PC-9 (cell line): ENCODE results near the gene TMEM14A. TPM values are rescaled to one million over a fixed set of nuclear protein-coding genes. Genes with fewer than 3 reads are reported as not detected.

ENCODE experiments used
- BruUV-seq: library from RNA; stranded (reverse); fragments of 400-500 nt; replicated peaks from 2 replicates; lab custom pipeline; 2021; lab: Mats Ljungman, UMichigan
- CTCF ChIA-PET: fragments of 300-600 bp; sonication (Branson Sonifier 250); formaldehyde crosslinking; loops from one replicate; lab custom pipeline; 2022; ENCODE audit warnings: antibody characterized with exemption; lab: Charles Lee
- POLR2A ChIA-PET: fragments of 300-600 bp; sonication (Branson Sonifier 250); formaldehyde crosslinking; loops from one replicate; lab custom pipeline; 2022; ENCODE audit warnings: antibody characterized with exemption; ENCODE audit not compliant: unreplicated experiment; lab: Charles Lee
- DNase-seq, 2 experiments: peaks; one replicate each; pipeline versions ENCODE4 v3.0.0 to v3.0.0-alpha.2; 2015 to 2022; ENCODE audit warnings: mixed read lengths in 1 of 2
- H2AFZ ChIP-seq: fragments of 200-600 bp; sonication (generic); 2 replicates; pipeline ENCODE4 v1.8.1; 2017; ENCODE audit warnings: antibody characterized with exemption
- H3F3A ChIP-seq: fragments of 200-600 bp; sonication (generic); 2 replicates; pipeline ENCODE4 v1.8.1; 2017; ENCODE audit warnings: antibody characterized with exemption, mild to moderate bottlenecking, low read depth; ENCODE audit not compliant: insufficient read depth
- H3K27ac ChIP-seq: fragments of 200-600 bp; sonication (generic); 2 replicates; pipeline ENCODE4 v1.6.1; 2016; ENCODE audit warnings: mixed run types
- H3K27me3 ChIP-seq: fragments of 200-600 bp; sonication (generic); 2 replicates; pipeline ENCODE4 v1.6.1; 2016; ENCODE audit warnings: low read depth, mixed run types; ENCODE audit not compliant: insufficient read depth
- H3K36me3 ChIP-seq: fragments of 200-600 bp; sonication (generic); 2 replicates; pipeline ENCODE4 v1.6.1; 2016; ENCODE audit warnings: low read depth, mixed run types
- H3K4me1 ChIP-seq: fragments of 200-600 bp; sonication (generic); replicated peaks from 2 replicates; pipeline ENCODE4 v1.6.1; 2016; ENCODE audit warnings: mixed run types; ENCODE audit not compliant: insufficient read depth
- H3K4me2 ChIP-seq: fragments of 200-600 bp; sonication (generic); 2 replicates; pipeline ENCODE4 v1.6.1; 2017; ENCODE audit warnings: mixed run types
- H3K4me3 ChIP-seq: fragments of 200-600 bp; sonication (generic); 2 replicates; pipeline ENCODE4 v1.6.1; 2016; ENCODE audit warnings: mixed run types
- H3K79me2 ChIP-seq: fragments of 200-600 bp; sonication (generic); 2 replicates; pipeline ENCODE4 v1.6.1; 2017; ENCODE audit warnings: low read depth, mixed run types
- H3K9me2 ChIP-seq: fragments of 200-600 bp; sonication (generic); 2 replicates; pipeline ENCODE4 v1.8.1; 2017; ENCODE audit warnings: mild to moderate bottlenecking; ENCODE audit not compliant: insufficient read depth
- H3K9me3 ChIP-seq: fragments of 200-600 bp; sonication (generic); 2 replicates; pipeline ENCODE4 v1.8.1; 2016; ENCODE audit warnings: low read depth; ENCODE audit not compliant: insufficient read depth
- H4K20me1 ChIP-seq: fragments of 200-600 bp; sonication (generic); 2 replicates; pipeline ENCODE4 v1.8.1; 2017; ENCODE audit not compliant: insufficient read depth
- CTCF ChIP-seq: fragments of 200-600 bp; sonication (generic); conservative IDR thresholded peaks from 2 replicates; pipeline ENCODE4 v1.6.1; 2017; ENCODE audit warnings: mixed run types, antibody characterized with exemption, mild to moderate bottlenecking, moderate library complexity
- EZH2 ChIP-seq: fragments of 200-600 bp; sonication (generic); IDR thresholded peaks from 2 replicates; pipeline ENCODE4 v1.8.0; 2017; ENCODE audit warnings: antibody characterized with exemption, low read depth
- intact Hi-C: fragments of 100-400 bp; cut with micrococcal nuclease; formaldehyde crosslinking; loops from one replicate; pipeline ENCODE4 v1.10.0; 2022; ENCODE audit not compliant: unreplicated experiment
- total RNA-seq: library from RNA; stranded (reverse); gene quantifications from 2 replicates; pipeline ENCODE4 v1.2.3, GENCODE V29; 2021

TMEM14A gene
- total RNA-seq, 1 experiment from 2014 or later, result 75.2 TPM

DNA sequence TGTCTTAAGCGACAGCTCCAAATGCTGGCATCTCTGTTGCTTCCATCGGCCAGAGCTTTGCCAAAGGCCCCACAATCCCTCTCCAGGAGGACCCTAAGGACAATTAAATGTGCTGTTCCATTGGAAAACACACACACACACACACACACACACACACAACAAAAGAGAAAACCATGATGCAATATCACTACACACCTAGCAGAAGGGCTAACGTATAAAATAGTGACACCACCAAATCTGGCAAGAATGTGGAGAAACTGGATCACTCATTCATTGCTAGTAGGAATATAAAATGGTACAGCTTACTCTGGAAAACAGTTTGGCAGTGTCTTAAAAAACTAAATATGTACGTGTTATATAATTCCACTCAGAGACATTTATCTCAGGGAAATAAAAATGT, 13.0 kb upstream of the TMEM14A start:
- Histone ChIP-seq H3K4me3 (no peak overlapping the region), H3K27me3 (no peaks in the 10 kb centered on the region), H3K79me2 (no peaks in the 10 kb centered on the region), H3F3A (0 out of 2 replicates have a peak, but pooled peaks cover 6% of the 10 kb centered on the region), H3K9me3 (no peaks in the 10 kb centered on the region), H3K36me3 (no peaks in the 10 kb centered on the region), H2AFZ (no peak overlapping the region), H3K4me1 (no peaks in the 10 kb centered on the region), H3K4me2 (no peak overlapping the region), H4K20me1 (no peaks in the 10 kb centered on the region), H3K9me2 (no peaks in the 10 kb centered on the region), H3K27ac (no peak overlapping the region)
- POLR2A ChIA-PET, result no interaction called here
- BruUV-seq, result no TSS peak
- no peak for DNase-seq
- intact Hi-C loops, result no loop called here
- CTCF ChIA-PET, result no interaction called here
- no peak for TF ChIP-seq CTCF
- TF ChIP-seq EZH2, result no peak

DNA sequence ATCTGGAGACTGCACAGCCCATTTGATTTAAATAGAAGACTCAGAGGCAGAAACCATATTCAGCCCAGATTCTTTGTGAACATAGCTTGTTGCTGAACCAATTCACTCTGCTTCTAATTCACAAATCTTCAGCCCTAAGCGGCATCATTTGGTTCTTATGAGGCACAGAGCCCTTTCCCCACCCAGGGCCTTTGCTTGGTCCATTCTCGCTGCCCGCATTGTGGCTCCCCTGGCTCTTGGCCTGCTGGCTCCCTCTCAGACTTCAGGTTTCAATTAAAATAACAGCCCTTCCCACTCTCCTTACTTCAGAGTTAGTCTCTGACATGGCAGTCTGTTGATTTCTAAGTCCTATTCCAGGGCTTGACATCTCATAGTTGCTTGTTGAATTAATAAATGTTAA, 9.4 kb upstream of the TMEM14A start:
- TF ChIP-seq CTCF (no peak), EZH2 (no peak)
- CTCF ChIA-PET, result interaction anchor here (1.2 kb wide), 1 partner anchor 9 kb away, joined by 4 read pairs; no protein-coding TSS in a partner anchor

GRCh38 chr6:52662031-52662430, 8.9 kb upstream of the TMEM14A start:
- no peak overlapping the region for H3K4me3 ChIP-seq
- no peaks in the 10 kb centered on the region for H3K9me2 ChIP-seq
- H3K27me3 ChIP-seq, result no peaks in the 10 kb centered on the region
- no peak overlapping the region for H3K27ac ChIP-seq
- no peaks in the 10 kb centered on the region for H3K9me3 ChIP-seq
- peaks cover 3% of the 10 kb centered on the region; the same call in 1 of the 2 replicates for H3K4me1 ChIP-seq
- TF ChIP-seq EZH2 (no peak), CTCF (no peak)
- no peak for DNase-seq
- H3F3A ChIP-seq, result 0 out of 2 replicates have a peak, but pooled peaks cover 6% of the 10 kb centered on the region
- H3K79me2 ChIP-seq, result no peaks in the 10 kb centered on the region
- intact Hi-C loops, result loop anchor here (2.0 to 5.0 kb wide), 2 partner anchors 85 to 309 kb away; partner anchors contain the start of gene TRAM2
- H3K4me2 ChIP-seq, result no peak overlapping the region
- BruUV-seq, result no TSS peak
- no peaks in the 10 kb centered on the region for H3K36me3 ChIP-seq
- no peak overlapping the region for H2AFZ ChIP-seq
- POLR2A ChIA-PET, result interaction anchor here (0.6 kb wide), 1 partner anchor 334 kb away, joined by 3 read pairs; no protein-coding TSS in a partner anchor
- CTCF ChIA-PET, result interaction anchor here (1.2 kb wide), 1 partner anchor 10 kb away, joined by 4 read pairs; no protein-coding TSS in a partner anchor
- H4K20me1 ChIP-seq, result no peaks in the 10 kb centered on the region

More for the DNA sequence above, 9.4 kb upstream of the TMEM14A start:
- peaks cover 3% of the 10 kb centered on the region; the same call in 1 of the 2 replicates for H3K4me1 ChIP-seq
- H3K9me3 ChIP-seq, result no peaks in the 10 kb centered on the region
- H2AFZ ChIP-seq, result no peak overlapping the region
- no peak overlapping the region for H3K27ac ChIP-seq
- no peaks in the 10 kb centered on the region for H4K20me1 ChIP-seq
- H3K79me2 ChIP-seq, result no peaks in the 10 kb centered on the region
- no TSS peak for BruUV-seq
- H3K27me3 ChIP-seq, result no peaks in the 10 kb centered on the region
- DNase-seq, result no peak
- no peaks in the 10 kb centered on the region for H3K9me2 ChIP-seq
- H3K4me2 ChIP-seq, result no peak overlapping the region
- H3K4me3 ChIP-seq, result no peak overlapping the region
- intact Hi-C loops, result loop anchor here (5.0 kb wide), 1 partner anchor 84 kb away; the partner anchor contains the start of gene TRAM2
- no peaks in the 10 kb centered on the region for H3K36me3 ChIP-seq
- POLR2A ChIA-PET, result interaction anchor here (0.6 kb wide), 1 partner anchor 334 kb away, joined by 3 read pairs; no protein-coding TSS in a partner anchor
- 0 out of 2 replicates have a peak, but pooled peaks cover 6% of the 10 kb centered on the region for H3F3A ChIP-seq
